Measurements from ENCODE around the gene PDCD1.

- TF ChIP-seq CTCF (IDR thresholded peaks at IDR 0.05) (no peak), POLR2A (IDR thresholded peaks at IDR 0.05) (peak in 1 of 4 donors; percentile 13)
Observed at GRCh38 chr2:241867776-241868420, 9.2 kb upstream of the PDCD1 start.

All from esophagus squamous epithelium (tissue), 4 donors.